CD4-positive, CD25-positive, alpha-beta regulatory T cell (primary cell): Measurements from ENCODE around the gene NOCT. TPM values are rescaled to one million over a fixed set of nuclear protein-coding genes. Genes with fewer than 3 reads are reported as not detected.

Experiments
- ATAC-seq, 2 donors: fragments of 150-1000 bp; cut with Tn5 transposase; one replicate each; pipeline ENCODE4 v1.10.0; 2021; ENCODE audit warnings: low read depth in 2 of 2, moderate number of reproducible peaks in 2 of 2, moderate library complexity in 1 of 2
- DNase-seq, 3 donors: peaks; one replicate each; pipeline versions ENCODE4 v3.0.0 to v3.0.0-alpha.2; 2012 to 2022; ENCODE audit warnings: mixed read lengths in 1 of 3
- H3K27ac ChIP-seq: one replicate; pipeline ENCODE4 v1.7.0; 2013; ENCODE audit warnings: mild to moderate bottlenecking, low read length; ENCODE audit not compliant: insufficient read depth, poor library complexity, severe bottlenecking
- H3K27me3 ChIP-seq: one replicate; pipeline ENCODE4 v1.7.0; 2013; ENCODE audit warnings: low read length; ENCODE audit not compliant: control insufficient read depth, insufficient read depth
- H3K36me3 ChIP-seq: one replicate; pipeline ENCODE4 v1.7.0; 2013; ENCODE audit warnings: mild to moderate bottlenecking, low read length, moderate library complexity; ENCODE audit not compliant: control insufficient read depth, insufficient read depth
- H3K4me1 ChIP-seq: 2 replicates; pipeline ENCODE4 v1.7.0; 2013; ENCODE audit warnings: mild to moderate bottlenecking, low read length; ENCODE audit not compliant: insufficient read depth, control insufficient read depth, poor library complexity, severe bottlenecking
- H3K4me3 ChIP-seq: one replicate; pipeline ENCODE4 v1.7.0; 2013; ENCODE audit warnings: low read depth, mild to moderate bottlenecking, low read length, moderate library complexity
- H3K9me3 ChIP-seq, 2 experiments: 1 replicate in 1 of 2; 2 replicates in 1 of 2; pipeline ENCODE4 v1.7.0; 2013; ENCODE audit warnings: low read length in 2 of 2, mild to moderate bottlenecking in 1 of 2, moderate library complexity in 1 of 2; ENCODE audit not compliant: control insufficient read depth in 2 of 2
- H3K27ac Mint-ChIP-seq, 3 donors: one replicate each; pipeline ENCODE4 v1.8.0; 2020 to 2022; ENCODE audit warnings: mild to moderate bottlenecking in 3 of 3, mixed read lengths in 3 of 3, moderate library complexity in 2 of 3
- H3K27me3 Mint-ChIP-seq: one replicate; pipeline ENCODE4 v1.8.0; 2022; ENCODE audit warnings: mild to moderate bottlenecking, mixed read lengths
- H3K36me3 Mint-ChIP-seq: one replicate; pipeline ENCODE4 v1.8.0; 2020; ENCODE audit warnings: mixed read lengths
- H3K4me1 Mint-ChIP-seq, 4 donors: one replicate each; pipeline ENCODE4 v1.8.0; 2020 to 2022; ENCODE audit warnings: mixed read lengths in 4 of 4, mild to moderate bottlenecking in 1 of 4
- H3K4me3 Mint-ChIP-seq, 4 donors: one replicate each; pipeline ENCODE4 v1.8.0; 2020 to 2022; ENCODE audit warnings: mild to moderate bottlenecking in 4 of 4, mixed read lengths in 4 of 4, moderate library complexity in 3 of 4
- H3K9me3 Mint-ChIP-seq, 7 donors: one replicate each; pipeline ENCODE4 v1.8.0; 2020 to 2022; ENCODE audit warnings: mixed read lengths in 7 of 7, mild to moderate bottlenecking in 3 of 7, moderate library complexity in 2 of 7
- polyA plus RNA-seq, 4 donors: library from polyadenylated mRNA; unstranded; fragments of 300-500 nt; fragmentation: Illumina TruSeq; gene quantifications; one replicate each; pipeline ENCODE4 v1.2.3, GENCODE V29; 2021
- total RNA-seq: library from RNA; stranded (reverse); gene quantifications from one replicate; pipeline ENCODE4 v1.2.3, GENCODE V29; 2022

NOCT gene
- total and polyA plus RNA-seq, 5 donors from 2014 or later: 0.14 to 14.6 (median 0.34) TPM; not detected in 1

DNA sequence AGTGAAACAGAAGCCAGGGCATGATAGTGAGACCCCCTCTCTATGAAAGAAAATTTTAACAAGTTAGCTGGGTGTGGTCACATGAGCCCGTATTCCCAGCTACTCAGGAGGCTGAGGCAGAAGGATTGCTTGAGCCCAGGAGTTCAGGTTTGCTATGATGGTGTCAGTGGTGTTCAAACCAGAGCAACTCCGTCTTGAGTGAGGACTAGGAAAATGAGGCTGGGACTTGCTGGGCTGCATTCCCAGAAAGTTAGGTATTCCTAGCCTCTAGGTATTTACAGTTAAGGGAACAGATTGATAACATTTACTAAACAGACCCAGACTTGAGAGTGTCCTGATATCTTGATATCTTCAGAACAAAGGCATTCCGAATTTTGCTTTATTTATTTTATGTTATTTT is 37.0 kb upstream of the NOCT start:
- no peaks in the 10 kb centered on the region for H3K27me3 ChIP-seq
- H3K27ac ChIP-seq: no peak overlapping the region
- DNase-seq: no peak
- H3K9me3 ChIP-seq: no peaks in the 10 kb centered on the region
- peaks cover 0 to 2% (median 0%) of the 10 kb centered on the region in 7 donors for H3K9me3 Mint-ChIP-seq
- H3K4me1 Mint-ChIP-seq: no peaks in the 10 kb centered on the region
- no peak overlapping the region for H3K4me3 Mint-ChIP-seq
- H3K4me3 ChIP-seq: no peak overlapping the region
- peaks cover 4% of the 10 kb centered on the region for H3K27me3 Mint-ChIP-seq
- no peak overlapping the region for H3K27ac Mint-ChIP-seq
- H3K36me3 ChIP-seq: no peaks in the 10 kb centered on the region
- no peak for ATAC-seq
- no peaks in the 10 kb centered on the region for H3K4me1 ChIP-seq
- no peaks in the 10 kb centered on the region for H3K36me3 Mint-ChIP-seq

- Histone ChIP-seq H3K36me3 (no peaks in the 10 kb centered on the region), H3K4me3 (no peak overlapping the region), H3K4me1 (no peaks in the 10 kb centered on the region), H3K27ac (no peak overlapping the region), H3K27me3 (no peaks in the 10 kb centered on the region), H3K9me3 (no peaks in the 10 kb centered on the region)
- Mint-ChIP-seq H3K4me3 (no peak overlapping the region), H3K27me3 (peaks cover 4% of the 10 kb centered on the region), H3K4me1 (no peaks in the 10 kb centered on the region), H3K36me3 (no peaks in the 10 kb centered on the region), H3K9me3 (peaks cover 0 to 2% (median 0%) of the 10 kb centered on the region in 7 donors), H3K27ac (no peak overlapping the region)
- ATAC-seq (no peak), DNase-seq (no peak)
These were observed 35.8 kb upstream of the NOCT start for GRCh38 chr4:138979742-138980141.

DNA sequence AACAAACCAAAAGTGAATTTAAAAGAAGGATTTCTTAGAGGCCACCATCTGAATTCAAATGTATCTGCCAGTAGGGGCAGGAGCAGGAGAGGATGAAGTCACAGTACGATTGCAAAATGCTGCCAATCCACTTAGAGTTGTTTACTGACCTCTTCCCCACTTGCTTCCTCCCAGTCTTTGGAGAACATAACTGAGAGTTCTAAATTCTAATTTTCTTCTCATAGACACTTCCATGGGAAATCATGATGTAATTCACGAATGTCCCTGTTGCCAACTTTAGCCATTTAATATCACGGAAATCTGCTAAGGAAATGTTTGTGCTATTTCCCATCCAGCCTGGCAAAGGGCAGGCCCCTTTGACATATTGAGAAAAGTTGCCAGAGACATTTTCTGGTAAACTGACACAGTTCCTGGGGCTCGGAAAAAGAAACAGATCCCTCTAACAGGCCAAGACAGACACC is 33.6 kb upstream of the NOCT start:
- DNase-seq (no peak), ATAC-seq (no peak)
- Histone ChIP-seq H3K4me1 (no peaks in the 10 kb centered on the region), H3K27me3 (no peaks in the 10 kb centered on the region), H3K36me3 (no peaks in the 10 kb centered on the region), H3K9me3 (no peaks in the 10 kb centered on the region), H3K27ac (no peak overlapping the region), H3K4me3 (no peak overlapping the region)
- Mint-ChIP-seq H3K27ac (no peak overlapping the region), H3K4me3 (no peak overlapping the region), H3K36me3 (no peaks in the 10 kb centered on the region), H3K9me3 (peaks cover 0 to 2% (median 0%) of the 10 kb centered on the region in 7 donors), H3K27me3 (peaks cover 4% of the 10 kb centered on the region), H3K4me1 (no peaks in the 10 kb centered on the region)

DNA sequence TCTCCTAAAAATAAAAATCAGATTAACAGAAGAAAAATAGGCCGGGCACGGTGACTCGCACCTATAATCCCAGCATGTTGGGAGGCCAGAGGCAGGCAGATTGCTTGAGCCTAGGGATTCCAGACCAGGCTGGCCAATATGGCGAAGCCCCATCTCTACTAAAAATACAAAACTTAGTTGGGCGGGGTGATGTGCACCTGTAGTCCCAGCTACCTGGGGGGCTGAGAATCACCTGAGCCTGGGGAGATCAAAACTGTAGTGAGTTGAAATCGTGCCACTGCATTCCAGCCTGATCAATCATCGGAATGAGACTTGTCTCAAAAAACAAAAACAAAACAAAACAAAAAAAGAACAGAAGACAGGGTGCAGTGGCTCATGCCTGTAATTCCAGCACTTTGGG is 32.8 kb upstream of the NOCT start:
- no peak overlapping the region for H3K4me3 Mint-ChIP-seq

DNA sequence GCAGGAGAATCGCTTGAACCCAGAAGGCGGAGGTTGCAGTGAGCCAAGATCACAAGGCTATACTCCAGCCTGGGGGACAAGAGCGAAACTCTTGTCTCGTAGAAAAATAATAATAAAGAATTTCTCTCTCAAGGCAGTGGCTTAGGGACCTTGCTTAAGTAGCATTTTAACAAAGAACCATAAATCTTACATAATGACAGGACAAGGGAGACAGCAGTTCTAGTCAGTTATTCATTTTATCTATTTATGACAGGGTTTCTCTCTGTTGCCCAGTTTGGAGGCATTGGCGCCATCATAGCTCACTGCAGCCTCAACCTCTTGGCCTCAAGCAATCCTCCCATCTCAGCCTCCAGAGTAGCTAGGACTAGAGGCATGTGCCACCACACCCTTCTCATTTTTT is 31.9 kb upstream of the NOCT start:
- H3K27me3 ChIP-seq: no peaks in the 10 kb centered on the region
- H3K4me3 ChIP-seq: no peak overlapping the region
- no peaks in the 10 kb centered on the region for H3K36me3 Mint-ChIP-seq
- DNase-seq (no peak), ATAC-seq (no peak)
- H3K27me3 Mint-ChIP-seq: peaks cover 4% of the 10 kb centered on the region
- no peaks in the 10 kb centered on the region for H3K9me3 ChIP-seq
- H3K27ac ChIP-seq: no peak overlapping the region
- H3K9me3 Mint-ChIP-seq: peaks cover 0 to 2% (median 0%) of the 10 kb centered on the region in 7 donors
- H3K4me1 Mint-ChIP-seq: no peaks in the 10 kb centered on the region
- H3K4me1 ChIP-seq: no peaks in the 10 kb centered on the region
- no peak overlapping the region for H3K4me3 Mint-ChIP-seq
- no peaks in the 10 kb centered on the region for H3K36me3 ChIP-seq
- H3K27ac Mint-ChIP-seq: no peak overlapping the region

More for the DNA sequence above, 32.8 kb upstream of the NOCT start:
- no peak overlapping the region for H3K27ac ChIP-seq
- Mint-ChIP-seq H3K27me3 (peaks cover 4% of the 10 kb centered on the region), H3K36me3 (no peaks in the 10 kb centered on the region), H3K4me1 (no peaks in the 10 kb centered on the region), H3K9me3 (peaks cover 0 to 2% (median 0%) of the 10 kb centered on the region in 7 donors), H3K27ac (no peak overlapping the region)
- no peaks in the 10 kb centered on the region for H3K9me3 ChIP-seq
- H3K36me3 ChIP-seq: no peaks in the 10 kb centered on the region
- ATAC-seq (no peak), DNase-seq (no peak)
- H3K4me3 ChIP-seq: no peak overlapping the region
- H3K27me3 ChIP-seq: no peaks in the 10 kb centered on the region
- H3K4me1 ChIP-seq: no peaks in the 10 kb centered on the region

DNA sequence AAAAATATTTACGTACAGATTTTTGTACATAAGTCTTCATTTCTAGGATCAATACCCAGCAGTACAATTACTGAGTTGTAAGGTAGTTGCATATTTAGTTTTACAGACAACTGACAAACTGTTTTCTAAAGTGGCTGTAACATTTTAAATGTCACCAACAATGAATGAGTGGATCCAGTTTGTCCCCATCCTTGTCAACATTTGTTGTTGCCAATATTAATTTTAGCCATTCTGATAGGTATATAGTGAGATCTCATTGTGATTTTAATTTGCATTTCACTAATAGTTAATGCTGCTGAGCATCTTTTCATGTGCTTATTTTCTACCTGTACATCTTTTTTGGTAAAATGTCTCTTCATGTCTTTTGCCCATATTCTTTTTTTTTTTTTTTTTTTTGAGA is 30.9 kb upstream of the NOCT start:
- Histone ChIP-seq H3K27me3 (no peaks in the 10 kb centered on the region), H3K36me3 (no peaks in the 10 kb centered on the region), H3K9me3 (no peaks in the 10 kb centered on the region), H3K4me1 (no peaks in the 10 kb centered on the region), H3K4me3 (no peak overlapping the region), H3K27ac (no peak overlapping the region)
- H3K9me3 Mint-ChIP-seq: peaks cover 0 to 2% (median 0%) of the 10 kb centered on the region in 7 donors
- H3K27ac Mint-ChIP-seq: no peak overlapping the region
- DNase-seq (no peak), ATAC-seq (no peak)
- peaks cover 4% of the 10 kb centered on the region for H3K27me3 Mint-ChIP-seq
- H3K4me1 Mint-ChIP-seq: no peaks in the 10 kb centered on the region
- no peak overlapping the region for H3K4me3 Mint-ChIP-seq
- no peaks in the 10 kb centered on the region for H3K36me3 Mint-ChIP-seq

DNA sequence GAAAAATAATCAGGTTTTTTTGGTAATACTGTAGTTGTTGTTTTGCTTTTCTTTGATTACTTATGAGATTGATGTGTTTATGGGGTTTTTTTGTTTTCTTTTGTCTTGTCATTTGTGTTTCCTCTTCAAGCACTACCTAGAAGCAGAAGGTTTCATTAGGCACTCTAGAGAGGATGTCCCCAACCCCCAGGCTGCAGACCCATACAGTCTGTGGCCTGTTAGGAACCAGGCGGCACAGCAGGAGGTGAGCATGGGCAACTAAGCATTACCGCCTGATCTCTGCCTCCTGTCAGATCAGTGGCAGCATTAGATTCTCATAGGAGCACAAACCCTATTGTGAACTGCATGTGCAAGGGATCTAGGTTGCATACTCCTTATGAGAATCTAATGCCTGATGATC is 22.9 kb upstream of the NOCT start:
- Mint-ChIP-seq H3K9me3 (peaks cover 0 to 3% (median 0%) of the 10 kb centered on the region in 7 donors), H3K27ac (no peak overlapping the region), H3K27me3 (peaks cover 13% of the 10 kb centered on the region), H3K4me1 (no peaks in the 10 kb centered on the region), H3K36me3 (no peaks in the 10 kb centered on the region), H3K4me3 (no peak overlapping the region)
- no peak for ATAC-seq
- no peak overlapping the region for H3K27ac ChIP-seq
- no peaks in the 10 kb centered on the region for H3K36me3 ChIP-seq
- DNase-seq: no peak
- no peak overlapping the region for H3K4me3 ChIP-seq
- H3K27me3 ChIP-seq: no peaks in the 10 kb centered on the region
- H3K9me3 ChIP-seq: no peaks in the 10 kb centered on the region
- H3K4me1 ChIP-seq: no peaks in the 10 kb centered on the region

GRCh38 chr4:138996090-138996489 is 19.5 kb upstream of the NOCT start:
- H3K9me3 Mint-ChIP-seq: peaks cover 0 to 3% (median 0%) of the 10 kb centered on the region in 7 donors
- Histone ChIP-seq H3K27me3 (no peaks in the 10 kb centered on the region), H3K4me1 (no peaks in the 10 kb centered on the region), H3K9me3 (no peaks in the 10 kb centered on the region), H3K36me3 (no peaks in the 10 kb centered on the region), H3K27ac (no peak overlapping the region), H3K4me3 (no peak overlapping the region)
- no peaks in the 10 kb centered on the region for H3K36me3 Mint-ChIP-seq
- no peak overlapping the region for H3K27ac Mint-ChIP-seq
- H3K27me3 Mint-ChIP-seq: peaks cover 5% of the 10 kb centered on the region
- ATAC-seq (no peak), DNase-seq (no peak)
- H3K4me1 Mint-ChIP-seq: no peaks in the 10 kb centered on the region
- no peak overlapping the region for H3K4me3 Mint-ChIP-seq
